GM19043 (cell line): ENCODE measurements around the gene NTM.

ENCODE experiments used
- ATAC-seq: cut with Tn5 transposase; IDR thresholded peaks from one replicate; pipeline ENCODE4 v1.9.1; 2021; ENCODE audit warnings: low read depth; ENCODE audit not compliant: unreplicated experiment

NTM gene

GRCh38 chr11:132196928-132197327 is 826.5 kb downstream of the NTM start:
- ATAC-seq, result no peak

GRCh38 chr11:132200353-132200936 is 830.0 kb downstream of the NTM start:
- no peak for ATAC-seq

GRCh38 chr11:132202621-132203020 is 832.2 kb downstream of the NTM start:
- no peak for ATAC-seq

DNA sequence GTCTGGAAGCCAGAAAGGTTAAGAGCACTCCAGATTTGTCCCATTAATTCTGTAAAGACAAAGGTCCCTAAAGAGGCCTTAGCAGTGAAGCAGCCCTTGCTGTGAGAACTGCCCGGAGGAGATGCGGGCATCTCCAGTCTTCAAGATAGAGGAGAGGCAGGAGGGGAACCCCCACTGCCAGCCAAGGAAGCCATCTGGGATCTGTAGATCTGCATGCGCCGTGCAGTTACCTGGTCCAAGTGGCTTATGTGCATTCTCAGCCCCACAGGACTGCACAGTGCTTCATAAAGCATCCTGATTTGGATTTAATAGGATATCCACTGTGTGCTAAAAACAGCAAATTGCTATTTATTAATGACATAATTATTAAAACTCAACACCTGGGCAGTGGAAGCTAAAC is 834.6 kb downstream of the NTM start:
- no peak for ATAC-seq

DNA sequence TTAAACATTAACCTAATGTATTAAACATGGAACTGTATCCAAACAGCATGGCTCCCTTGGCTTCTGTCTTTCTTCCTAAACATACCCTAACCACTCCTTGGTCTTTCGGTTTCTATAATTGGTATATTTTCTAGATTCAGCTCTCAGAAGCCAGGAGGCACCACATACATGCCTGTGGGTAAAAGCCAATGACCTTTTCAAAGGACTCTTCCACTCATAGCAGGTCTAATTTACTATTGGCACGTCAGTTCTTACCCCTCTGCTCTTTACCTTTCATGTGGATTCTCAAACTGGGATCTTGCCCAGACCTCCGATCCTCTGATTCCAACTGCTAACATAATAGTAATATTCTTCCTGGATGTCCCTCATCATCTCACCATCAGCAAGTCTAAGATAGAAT is 835.1 kb downstream of the NTM start:
- ATAC-seq, result no peak

DNA sequence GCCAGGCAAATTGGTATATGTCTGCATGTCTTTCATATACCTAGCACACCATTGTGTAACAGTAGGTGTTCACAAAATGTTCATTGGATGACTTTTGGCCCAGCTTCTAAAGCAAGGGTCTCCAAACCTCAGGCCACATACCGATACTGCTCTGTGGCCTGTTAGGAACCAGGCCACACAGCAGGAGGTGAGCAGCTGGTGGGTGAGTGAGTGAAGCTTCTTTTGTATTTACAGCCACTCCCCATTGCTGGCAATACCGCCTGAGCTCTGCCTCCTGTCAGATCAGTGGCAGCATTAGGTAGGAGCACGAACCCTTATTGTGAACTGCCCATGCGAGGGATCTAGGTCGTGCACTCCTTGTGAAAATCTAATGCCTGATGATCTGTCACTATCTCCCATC is 836.6 kb downstream of the NTM start:
- no peak for ATAC-seq

DNA sequence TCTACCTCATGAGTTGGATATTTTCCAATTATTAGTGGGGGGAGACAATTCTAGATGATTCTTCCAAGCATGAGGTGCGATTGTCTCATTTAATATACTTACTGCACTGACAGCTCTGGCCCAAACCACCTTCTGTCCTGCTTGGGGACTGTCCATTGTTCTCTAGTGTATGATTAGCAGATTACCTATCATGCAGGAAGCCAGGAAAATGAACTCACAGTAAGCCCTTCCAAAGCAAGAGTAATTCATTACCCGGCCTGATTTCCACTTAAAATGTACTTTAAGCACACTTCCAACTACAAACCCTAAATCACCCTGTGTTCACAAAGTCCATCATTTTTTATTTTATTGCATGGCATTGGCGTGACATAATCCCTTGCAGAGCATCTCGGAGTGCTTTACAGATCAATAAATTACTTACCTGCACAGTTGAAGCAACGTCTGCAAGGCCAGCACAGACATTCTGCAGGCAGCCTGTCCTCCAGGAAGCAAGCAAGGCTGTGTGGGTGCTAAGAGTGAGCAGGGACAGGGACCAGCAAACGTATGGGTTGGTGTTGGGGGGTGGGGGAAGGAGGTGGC is 838.2 kb downstream of the NTM start:
- no peak for ATAC-seq

DNA sequence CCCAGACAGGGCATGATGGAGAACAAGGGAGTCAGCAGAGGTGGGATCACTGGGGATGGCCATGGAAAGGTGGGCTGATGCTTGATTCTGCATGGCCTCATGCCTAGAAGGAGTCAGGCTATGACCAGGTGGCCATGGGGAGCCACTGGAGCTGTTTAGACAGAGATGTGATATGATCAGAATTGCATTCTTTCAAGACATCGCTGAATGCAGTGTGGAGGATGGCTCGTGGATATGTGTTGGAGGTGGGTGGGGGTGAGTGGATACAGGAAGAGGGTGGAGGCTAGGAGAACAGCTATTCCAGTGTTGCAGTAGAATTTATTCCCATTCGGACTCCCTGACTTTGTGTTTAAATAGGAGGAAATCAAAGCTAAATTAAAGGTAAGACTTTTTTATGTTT is 841.1 kb downstream of the NTM start:
- ATAC-seq, result no peak

- no peak for ATAC-seq
These were observed 847.4 kb downstream of the NTM start for GRCh38 chr11:132217856-132218255.

- ATAC-seq, result no peak
These were observed 850.1 kb downstream of the NTM start for GRCh38 chr11:132220474-132220873.

DNA sequence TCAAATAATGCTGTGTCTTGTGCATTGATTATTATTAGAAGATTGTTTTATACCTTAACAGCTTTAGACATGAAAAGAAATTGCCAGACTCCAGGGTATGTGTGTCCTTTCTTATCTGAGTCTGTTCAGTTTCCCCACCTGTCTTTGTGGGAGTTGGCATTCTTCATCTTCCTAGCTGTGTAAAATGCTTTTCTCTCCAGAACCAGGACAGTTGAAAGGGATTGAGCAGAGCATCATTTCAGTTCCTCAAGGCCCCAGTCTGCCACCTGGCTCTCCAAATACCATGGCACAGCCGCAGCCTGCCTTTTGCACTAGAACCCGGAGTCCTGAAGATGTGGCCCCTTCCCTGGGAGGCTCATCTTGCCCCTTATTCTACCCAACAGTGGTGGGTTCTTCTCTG is 851.9 kb downstream of the NTM start:
- no peak for ATAC-seq

DNA sequence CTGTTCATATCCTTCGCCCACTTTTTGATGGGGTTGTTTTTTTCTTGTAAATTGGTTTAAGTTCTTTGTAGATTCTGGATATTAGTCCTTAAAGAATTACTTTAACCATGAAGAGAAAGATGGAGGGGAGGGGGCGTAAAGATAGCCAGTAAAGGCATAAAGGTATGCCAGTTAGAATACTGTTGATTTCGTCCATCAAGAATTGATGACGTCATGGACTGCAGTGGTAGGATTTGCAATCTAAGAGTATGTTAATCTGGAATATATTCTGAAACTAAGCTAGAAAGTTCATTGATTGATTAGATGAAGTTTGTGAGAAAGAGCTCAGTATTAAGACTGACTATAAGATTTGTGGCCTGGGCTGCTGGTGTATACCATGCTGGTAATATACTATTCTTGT is 856.1 kb downstream of the NTM start:
- ATAC-seq, result no peak

GRCh38 chr11:132228746-132229325 is 858.4 kb downstream of the NTM start:
- ATAC-seq, result no peak

GRCh38 chr11:132231656-132232347 is 861.4 kb downstream of the NTM start:
- ATAC-seq, result no peak

DNA sequence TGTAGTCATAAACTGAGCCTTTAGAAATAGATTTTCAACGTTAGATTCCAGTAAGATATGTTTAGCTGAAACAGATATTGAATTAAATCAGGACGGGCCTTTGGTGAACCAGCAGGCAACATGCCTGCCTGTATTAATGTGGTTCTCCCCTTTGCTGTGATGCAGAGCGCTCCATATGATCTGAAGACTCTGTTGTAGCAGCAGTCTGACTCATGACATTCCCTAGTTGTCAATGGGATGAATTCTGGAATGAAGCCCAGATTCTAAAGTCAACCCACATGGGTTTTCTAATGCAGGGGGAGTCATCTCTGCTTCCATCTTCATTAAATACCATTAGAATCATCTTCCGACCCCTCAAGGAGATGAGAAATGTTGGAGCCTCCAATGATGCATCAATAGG is 864.5 kb downstream of the NTM start:
- no peak for ATAC-seq

DNA sequence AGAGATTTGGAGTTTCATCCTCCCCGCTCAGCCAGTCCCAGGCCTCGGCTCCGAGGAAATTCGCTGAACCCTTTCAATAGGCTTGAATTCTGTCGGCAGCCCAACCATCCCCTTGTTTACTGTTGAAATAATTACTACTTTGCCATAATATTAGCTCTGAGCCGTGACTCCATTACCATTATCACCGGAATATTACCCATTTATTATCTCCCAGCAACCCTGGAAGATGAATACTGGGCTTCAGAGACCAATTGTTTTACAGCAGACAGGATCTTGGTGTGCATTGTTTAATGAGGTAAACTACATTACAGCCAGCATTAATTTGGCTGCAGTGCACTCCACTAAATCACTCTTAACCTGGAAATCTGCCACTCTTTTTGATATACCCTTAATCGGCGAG is 867.4 kb downstream of the NTM start:
- ATAC-seq, result no peak

GRCh38 chr11:132238331-132238866 is 868.0 kb downstream of the NTM start:
- no peak for ATAC-seq

- no peak for ATAC-seq
These were observed 870.0 kb downstream of the NTM start for GRCh38 chr11:132240374-132240773.

- no peak for ATAC-seq
These were observed 872.2 kb downstream of the NTM start for GRCh38 chr11:132242632-132243031.

GRCh38 chr11:132244846-132245245 is 874.4 kb downstream of the NTM start:
- ATAC-seq, result no peak
